Left ventricle myocardium inferior (tissue), 1 donor: Measurements from ENCODE around the gene PICALM. TPM values are rescaled to one million over a fixed set of nuclear protein-coding genes. Genes with fewer than 3 reads are reported as not detected.

Experiments used
- DNase-seq: peaks from one replicate; pipeline ENCODE4 v3.0.0-alpha.2; 2020
- H3K27ac ChIP-seq: fragments of 200-600 bp; replicated peaks from 2 replicates; pipeline ENCODE4 v1.8.0; 2021
- H3K27me3 ChIP-seq: fragments of 200-600 bp; 2 replicates; pipeline ENCODE4 v1.8.0; 2021; ENCODE audit warnings: low read depth
- H3K36me3 ChIP-seq: fragments of 200-600 bp; 2 replicates; pipeline ENCODE4 v1.8.0; 2021
- H3K4me1 ChIP-seq: fragments of 200-600 bp; 2 replicates; pipeline ENCODE4 v1.8.0; 2021
- H3K4me3 ChIP-seq: fragments of 200-600 bp; 2 replicates; pipeline ENCODE4 v1.8.0; 2021; ENCODE audit warnings: mild to moderate bottlenecking, moderate library complexity
- H3K9me3 ChIP-seq: fragments of 200-600 bp; replicated peaks from 2 replicates; pipeline ENCODE4 v1.8.0; 2021
- intact Hi-C: fragments of 100-400 bp; cut with micrococcal nuclease; formaldehyde crosslinking; loops from one replicate; pipeline ENCODE4 v1.11.0; 2022
- total RNA-seq: library from RNA; stranded (reverse); fragmentation: NEBNext Ultra II Directional; extraction: Animal tissue kit (Norgen Biotek cat#: 25700); gene quantifications from one replicate; pipeline ENCODE4 v1.2.1, GENCODE V29; 2021
- TF ChIP-seq, protein P1 (sequence below): fragments of 200-600 bp; IDR thresholded peaks from 2 replicates; pipeline ENCODE4 v1.8.0; 2021; ENCODE audit warnings: antibody characterized with exemption, mild to moderate bottlenecking, borderline replicate concordance
- donor health status: DM: no; HTN: yes; CAD: no; lungs with severe emphysema.

The PICALM gene
- total RNA-seq, 1 donor from 2014 or later: 133 TPM

DNA sequence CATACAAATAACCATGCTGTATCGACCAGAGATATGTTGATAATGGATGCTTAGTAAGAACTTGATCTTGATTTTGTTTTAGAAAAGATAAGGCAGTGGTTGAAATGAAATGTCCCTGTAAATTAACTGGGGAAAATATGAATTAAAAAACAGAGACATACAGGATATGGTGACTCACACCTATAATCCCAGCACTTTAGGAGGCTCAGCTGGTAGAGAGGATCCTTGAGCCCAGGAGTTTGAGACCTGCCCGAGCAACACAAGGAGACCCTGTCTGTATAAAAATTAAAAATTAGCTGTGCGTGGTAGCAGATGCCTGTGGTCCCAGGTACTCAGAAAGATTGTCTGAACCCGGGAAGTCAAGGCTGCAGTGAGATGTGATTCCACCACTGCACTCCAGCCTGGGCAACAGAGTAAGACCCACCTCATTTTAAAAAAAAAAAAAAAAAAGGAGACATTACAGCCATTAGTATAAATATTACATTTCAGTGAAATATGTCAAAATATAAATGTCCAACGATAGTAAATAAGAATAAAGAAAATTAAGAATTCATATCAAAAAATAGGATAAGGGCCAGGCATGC is 4.6 kb downstream of the PICALM start:
- Histone ChIP-seq H3K27ac (peak overlapping the region; percentile 98), H3K4me3 (peak overlapping the region; percentile 94), H3K36me3 (no peaks in the 10 kb centered on the region), H3K4me1 (peaks cover 89% of the 10 kb centered on the region), H3K9me3 (no peaks in the 10 kb centered on the region), H3K27me3 (no peaks in the 10 kb centered on the region)
- TF ChIP-seq, protein P1, sequence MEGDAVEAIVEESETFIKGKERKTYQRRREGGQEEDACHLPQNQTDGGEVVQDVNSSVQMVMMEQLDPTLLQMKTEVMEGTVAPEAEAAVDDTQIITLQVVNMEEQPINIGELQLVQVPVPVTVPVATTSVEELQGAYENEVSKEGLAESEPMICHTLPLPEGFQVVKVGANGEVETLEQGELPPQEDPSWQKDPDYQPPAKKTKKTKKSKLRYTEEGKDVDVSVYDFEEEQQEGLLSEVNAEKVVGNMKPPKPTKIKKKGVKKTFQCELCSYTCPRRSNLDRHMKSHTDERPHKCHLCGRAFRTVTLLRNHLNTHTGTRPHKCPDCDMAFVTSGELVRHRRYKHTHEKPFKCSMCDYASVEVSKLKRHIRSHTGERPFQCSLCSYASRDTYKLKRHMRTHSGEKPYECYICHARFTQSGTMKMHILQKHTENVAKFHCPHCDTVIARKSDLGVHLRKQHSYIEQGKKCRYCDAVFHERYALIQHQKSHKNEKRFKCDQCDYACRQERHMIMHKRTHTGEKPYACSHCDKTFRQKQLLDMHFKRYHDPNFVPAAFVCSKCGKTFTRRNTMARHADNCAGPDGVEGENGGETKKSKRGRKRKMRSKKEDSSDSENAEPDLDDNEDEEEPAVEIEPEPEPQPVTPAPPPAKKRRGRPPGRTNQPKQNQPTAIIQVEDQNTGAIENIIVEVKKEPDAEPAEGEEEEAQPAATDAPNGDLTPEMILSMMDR: no peak
- no peak for DNase-seq
- intact Hi-C loops: no loop called here

DNA sequence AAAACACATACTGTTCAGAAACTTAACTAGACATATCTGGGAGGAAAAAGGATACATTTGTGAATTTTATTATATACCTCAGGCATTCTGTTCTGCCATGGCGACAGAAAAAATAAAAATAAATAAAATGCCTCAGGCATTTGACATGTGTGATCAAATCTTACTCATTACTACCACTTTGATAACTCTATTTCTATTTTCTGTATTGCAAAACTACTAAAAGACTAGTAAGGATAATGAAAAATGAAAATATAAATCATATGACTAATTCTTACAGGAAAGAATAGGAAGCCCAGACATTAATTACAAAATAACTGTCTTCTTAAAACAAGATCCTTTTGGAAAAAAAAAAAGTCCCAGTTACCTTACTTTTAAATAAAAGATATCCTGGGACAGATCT is 5.3 kb downstream of the PICALM start:
- TF ChIP-seq, protein P1: no peak
- Histone ChIP-seq H3K27ac (peak overlapping the region; percentile 98), H3K36me3 (no peaks in the 10 kb centered on the region), H3K4me3 (peak overlapping the region; percentile 94), H3K9me3 (no peaks in the 10 kb centered on the region), H3K27me3 (no peaks in the 10 kb centered on the region), H3K4me1 (peaks cover 92% of the 10 kb centered on the region)
- DNase-seq: no peak
- intact Hi-C loops: no loop called here

DNA sequence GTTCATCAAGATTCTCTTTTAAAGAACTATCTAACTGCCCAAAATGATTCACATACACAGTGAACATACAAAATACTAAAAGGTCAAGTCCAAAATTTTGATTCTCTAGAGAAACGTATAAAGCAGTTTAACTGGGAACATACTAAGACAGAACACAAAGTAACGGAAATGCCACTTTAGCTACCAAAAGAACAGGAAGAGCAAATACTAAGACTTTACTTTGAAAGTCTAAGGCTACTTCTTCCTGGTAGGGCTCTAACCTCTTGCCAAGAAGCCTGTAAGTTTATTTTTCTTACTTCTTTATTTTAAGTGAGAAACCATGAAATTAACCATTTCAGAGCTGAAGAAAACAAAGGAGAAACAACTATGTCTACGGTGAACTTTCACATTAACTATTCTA is 6.2 kb downstream of the PICALM start:
- Histone ChIP-seq H3K36me3 (no peaks in the 10 kb centered on the region), H3K27ac (peak overlapping the region; percentile 98), H3K4me3 (peak overlapping the region; percentile 94), H3K4me1 (peaks cover 92% of the 10 kb centered on the region), H3K27me3 (no peaks in the 10 kb centered on the region), H3K9me3 (no peaks in the 10 kb centered on the region)
- intact Hi-C loops: no loop called here
- no peak for DNase-seq
- TF ChIP-seq, protein P1: no peak

- TF ChIP-seq, protein P1: no peak
- Histone ChIP-seq H3K4me3 (no peak overlapping the region), H3K27ac (peak overlapping the region; percentile 98), H3K9me3 (no peaks in the 10 kb centered on the region), H3K4me1 (peaks cover 93% of the 10 kb centered on the region), H3K27me3 (no peaks in the 10 kb centered on the region), H3K36me3 (no peaks in the 10 kb centered on the region)
- no peak for DNase-seq
- intact Hi-C loops: no loop called here
These were observed 7.2 kb downstream of the PICALM start for GRCh38 chr11:86061483-86062205.

GRCh38 chr11:86060544-86060943 is 8.3 kb downstream of the PICALM start:
- Histone ChIP-seq H3K27me3 (no peaks in the 10 kb centered on the region), H3K9me3 (no peaks in the 10 kb centered on the region), H3K4me1 (peaks cover 92% of the 10 kb centered on the region), H3K4me3 (no peak overlapping the region), H3K27ac (no peak overlapping the region), H3K36me3 (no peaks in the 10 kb centered on the region)
- DNase-seq: no peak
- intact Hi-C loops: no loop called here
- TF ChIP-seq, protein P1: no peak
